GM12878 (cell line): ENCODE data around the gene RAMP2. TPM values are rescaled to one million over a fixed set of nuclear protein-coding genes. Genes with fewer than 3 reads are reported as not detected.

Experiments used
- ASH2L ChIP-seq: fragments of 300-600, 200-600 bp; sonication (generic); IDR thresholded peaks from 2 replicates; pipeline ENCODE4 v1.6.1; 2017; ENCODE audit warnings: low read depth, mild to moderate bottlenecking, borderline replicate concordance
- BACH1 ChIP-seq: fragments of 450-650 bp; IDR thresholded peaks from 2 replicates; pipeline ENCODE4 v1.6.1; 2017; ENCODE audit warnings: mild to moderate bottlenecking, borderline replicate concordance
- BCL11A ChIP-seq: IDR thresholded peaks from 2 replicates; pipeline ENCODE4 v1.6.1; 2011; ENCODE audit warnings: low read depth, low read length
- BHLHE40 ChIP-seq, 2 experiments: fragments of 450-650 bp in 1 of 2; IDR thresholded peaks; 2 replicates each; pipeline ENCODE4 v1.6.1; 2011 to 2017; ENCODE audit warnings: low read depth in 2 of 2, borderline replicate concordance in 1 of 2, improper control_type of control experiment in 1 of 2, low read length in 1 of 2, mild to moderate bottlenecking in 1 of 2
- CBFB ChIP-seq: IDR thresholded peaks from 2 replicates; pipeline ENCODE4 v1.6.1; 2016; ENCODE audit warnings: antibody characterized with exemption, low read depth
- CHD2 ChIP-seq: IDR thresholded peaks from 2 replicates; pipeline ENCODE4 v1.6.1; 2011; ENCODE audit warnings: low read depth, low read length, improper control_type of control experiment, borderline replicate concordance
- EGR1 ChIP-seq, 2 experiments: IDR thresholded peaks; 1 replicate in 1 of 2; 2 replicates in 1 of 2; pipeline ENCODE4 v1.6.1; 2011 to 2012; ENCODE audit warnings: low read depth in 2 of 2, low read length in 2 of 2, borderline replicate concordance in 1 of 2, mild to moderate bottlenecking in 1 of 2, moderate library complexity in 1 of 2
- FOS ChIP-seq: IDR thresholded peaks from 3 replicates; pipeline ENCODE4 v1.6.1; 2011; ENCODE audit warnings: borderline replicate concordance; ENCODE audit not compliant: insufficient read length; ENCODE audit errors: extremely low read depth
- IKZF1 ChIP-seq: fragments of 450-650 bp; conservative IDR thresholded peaks from 2 replicates; pipeline ENCODE4 v1.6.1; 2017; ENCODE audit warnings: antibody characterized with exemption, mild to moderate bottlenecking
- IRF4 ChIP-seq: IDR thresholded peaks from 2 replicates; pipeline ENCODE4 v1.6.1; 2011; ENCODE audit warnings: low read depth, low read length
- NFIC ChIP-seq: IDR thresholded peaks from 2 replicates; pipeline ENCODE4 v1.6.1; 2012; ENCODE audit warnings: low read depth, mild to moderate bottlenecking, inconsistent platforms, low read length, moderate library complexity
- NR2F1 ChIP-seq: fragments of 450-650 bp; conservative IDR thresholded peaks from 2 replicates; pipeline ENCODE4 v1.6.1; 2017; ENCODE audit warnings: mild to moderate bottlenecking
- PAX8 ChIP-seq: fragments of 450-650 bp; IDR thresholded peaks from 2 replicates; pipeline ENCODE4 v1.6.1; 2017; ENCODE audit warnings: mild to moderate bottlenecking, moderate library complexity
- POLR2A ChIP-seq: IDR thresholded peaks from 2 replicates; pipeline ENCODE4 v1.6.1; 2011; ENCODE audit warnings: low read depth, mild to moderate bottlenecking, low read length
- RAD51 ChIP-seq: fragments of 450-650 bp; IDR thresholded peaks from 2 replicates; pipeline ENCODE4 v1.6.1; 2016; ENCODE audit warnings: moderate library complexity, mild to moderate bottlenecking, inconsistent platforms
- SIX5 ChIP-seq: IDR thresholded peaks from 2 replicates; pipeline ENCODE4 v1.6.1; 2011; ENCODE audit warnings: mild to moderate bottlenecking, low read depth, low read length, moderate library complexity; ENCODE audit not compliant: severe bottlenecking
- SMARCA5 ChIP-seq: fragments of 450-650 bp; IDR thresholded peaks from 2 replicates; pipeline ENCODE4 v1.6.1; 2017; ENCODE audit warnings: mild to moderate bottlenecking
- SUPT20H ChIP-seq: IDR thresholded peaks from 2 replicates; pipeline ENCODE4 v1.6.1; 2011; ENCODE audit warnings: low read depth, mild to moderate bottlenecking, low read length, moderate library complexity, borderline replicate concordance; ENCODE audit not compliant: control insufficient read depth
- TBL1XR1 ChIP-seq: IDR thresholded peaks from 2 replicates; pipeline ENCODE4 v1.6.1; 2012; ENCODE audit warnings: low read depth, low read length, improper control_type of control experiment
- TCF12 ChIP-seq: IDR thresholded peaks from 2 replicates; pipeline ENCODE4 v1.6.1; 2011; ENCODE audit warnings: low read depth, mild to moderate bottlenecking, low read length
- ZBED1 ChIP-seq: IDR thresholded peaks from 2 replicates; pipeline ENCODE4 v1.6.1; 2016; ENCODE audit warnings: borderline replicate concordance
- ZNF622 ChIP-seq: fragments of 450-650 bp; IDR thresholded peaks from 2 replicates; pipeline ENCODE4 v1.6.1; 2017; ENCODE audit warnings: mild to moderate bottlenecking, inconsistent platforms
- polyA plus RNA-seq, 11 experiments: library from polyadenylated mRNA; depleted of rRNA in 4 of 11; unstranded in 6 of 11; stranded (reverse) in 5 of 11; fragments of >200 nt; fragmentation: Nextera tagmentation in 4 of 11; fragmentation: Illumina TruSeq in 1 of 11; extraction: Ambion mirVana in 4 of 11; extraction: Trizol in 1 of 11; gene quantifications; 1 replicate in 1 of 11; 2 replicates in 10 of 11; pipeline versions ENCODE4 v1.2.1 to v1.2.3, GENCODE V29; 2011 to 2016; ENCODE audit warnings: inconsistent platforms in 2 of 11, missing spikeins in 2 of 11, low read depth in 1 of 11
- total RNA-seq, 4 experiments: library from RNA; depleted of rRNA in 3 of 4; stranded (reverse); fragments of >200 nt in 3 of 4; fragmentation: Illumina TruSeq in 1 of 4; extraction: Trizol in 1 of 4; gene quantifications; 2 replicates each; pipeline versions ENCODE4 v1.2.1 to v1.2.3, GENCODE V29; 2013 to 2021
- TF ChIP-seq, protein P1 (sequence below): fragments of 450-650 bp; IDR thresholded peaks from 2 replicates; pipeline ENCODE4 v1.6.1; 2017; ENCODE audit warnings: mild to moderate bottlenecking, moderate library complexity
- TF ChIP-seq, protein P2 (sequence below): fragments of 150-350 bp; IDR thresholded peaks from 2 replicates; pipeline ENCODE4 v1.6.1; 2016; ENCODE audit warnings: low read depth, low read length
- TF ChIP-seq, protein P3 (sequence below): IDR thresholded peaks from 2 replicates; pipeline ENCODE4 v1.6.1; 2011; ENCODE audit warnings: borderline replicate concordance, low read depth, mild to moderate bottlenecking, moderate library complexity, mixed read lengths, low read length; ENCODE audit not compliant: insufficient read depth; ENCODE audit errors: extremely low read length

RAMP2 gene
- total and polyA plus RNA-seq, 10 of the 15 experiments (the other 5 are each of a cell fraction or from before 2014, with no cell fraction given), result 0.14 to 0.32 (median 0.21) TPM; not detected in 4

DNA sequence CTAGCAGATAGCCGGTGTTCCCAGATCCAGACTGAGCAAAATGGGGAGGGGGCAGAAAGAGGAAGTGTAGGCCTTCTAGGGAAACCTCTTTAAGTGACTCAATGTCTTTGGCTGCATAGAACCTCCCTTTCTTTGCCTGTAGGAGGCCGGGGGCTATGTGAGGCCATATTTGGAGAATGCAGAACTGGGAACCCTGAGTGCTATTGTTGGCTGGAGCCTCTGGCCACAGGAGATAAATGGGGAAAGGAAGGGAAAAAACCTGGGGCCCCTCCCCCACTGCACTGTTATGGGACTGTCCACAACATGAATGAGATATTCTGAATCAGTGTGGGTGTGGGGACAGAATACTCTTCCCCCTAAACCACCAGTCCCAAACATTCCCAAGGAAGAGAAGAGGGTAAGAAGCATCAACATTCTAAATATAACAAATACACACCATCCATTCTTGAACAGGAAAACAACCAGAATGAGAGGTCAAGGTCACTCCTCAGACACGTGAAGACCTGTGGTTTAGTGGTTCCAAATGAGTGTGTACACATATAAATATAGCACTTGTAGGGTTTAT, 14.6 kb downstream of the RAMP2 start (continued):
- peak; percentile 83 for TF ChIP-seq IKZF1
- TF ChIP-seq TBL1XR1, result peak; percentile 93
- TF ChIP-seq ZBED1, result no peak
- TF ChIP-seq FOS, result no peak
- TF ChIP-seq ZNF622, result no peak
- TF ChIP-seq, protein P1, sequence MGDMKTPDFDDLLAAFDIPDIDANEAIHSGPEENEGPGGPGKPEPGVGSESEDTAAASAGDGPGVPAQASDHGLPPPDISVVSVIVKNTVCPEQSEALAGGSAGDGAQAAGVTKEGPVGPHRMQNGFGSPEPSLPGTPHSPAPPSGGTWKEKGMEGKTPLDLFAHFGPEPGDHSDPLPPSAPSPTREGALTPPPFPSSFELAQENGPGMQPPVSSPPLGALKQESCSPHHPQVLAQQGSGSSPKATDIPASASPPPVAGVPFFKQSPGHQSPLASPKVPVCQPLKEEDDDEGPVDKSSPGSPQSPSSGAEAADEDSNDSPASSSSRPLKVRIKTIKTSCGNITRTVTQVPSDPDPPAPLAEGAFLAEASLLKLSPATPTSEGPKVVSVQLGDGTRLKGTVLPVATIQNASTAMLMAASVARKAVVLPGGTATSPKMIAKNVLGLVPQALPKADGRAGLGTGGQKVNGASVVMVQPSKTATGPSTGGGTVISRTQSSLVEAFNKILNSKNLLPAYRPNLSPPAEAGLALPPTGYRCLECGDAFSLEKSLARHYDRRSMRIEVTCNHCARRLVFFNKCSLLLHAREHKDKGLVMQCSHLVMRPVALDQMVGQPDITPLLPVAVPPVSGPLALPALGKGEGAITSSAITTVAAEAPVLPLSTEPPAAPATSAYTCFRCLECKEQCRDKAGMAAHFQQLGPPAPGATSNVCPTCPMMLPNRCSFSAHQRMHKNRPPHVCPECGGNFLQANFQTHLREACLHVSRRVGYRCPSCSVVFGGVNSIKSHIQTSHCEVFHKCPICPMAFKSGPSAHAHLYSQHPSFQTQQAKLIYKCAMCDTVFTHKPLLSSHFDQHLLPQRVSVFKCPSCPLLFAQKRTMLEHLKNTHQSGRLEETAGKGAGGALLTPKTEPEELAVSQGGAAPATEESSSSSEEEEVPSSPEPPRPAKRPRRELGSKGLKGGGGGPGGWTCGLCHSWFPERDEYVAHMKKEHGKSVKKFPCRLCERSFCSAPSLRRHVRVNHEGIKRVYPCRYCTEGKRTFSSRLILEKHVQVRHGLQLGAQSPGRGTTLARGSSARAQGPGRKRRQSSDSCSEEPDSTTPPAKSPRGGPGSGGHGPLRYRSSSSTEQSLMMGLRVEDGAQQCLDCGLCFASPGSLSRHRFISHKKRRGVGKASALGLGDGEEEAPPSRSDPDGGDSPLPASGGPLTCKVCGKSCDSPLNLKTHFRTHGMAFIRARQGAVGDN, result no peak
- peak; percentile 22; the same call in 1 of the 2 replicates for TF ChIP-seq BACH1
- TF ChIP-seq RAD51, result peak; percentile 18; the same call in 1 of the 2 replicates
- TF ChIP-seq BCL11A, result peak; percentile 60
- no peak for TF ChIP-seq EGR1 (IDR thresholded peaks at IDR 0.05; ENCODE audit: borderline replicate concordance in 1 of 2, low read depth in 2 of 2, low read length in 2 of 2)
- no peak for TF ChIP-seq SIX5
- peak; percentile 79 for TF ChIP-seq NFIC
- TF ChIP-seq IRF4, result peak; percentile 44; the same call in 1 of the 2 replicates
- TF ChIP-seq BHLHE40 (IDR thresholded peaks at IDR 0.05; ENCODE audit: borderline replicate concordance in 1 of 2, low read depth in 2 of 2, low read length in 1 of 2), result peak; percentile 83 to 86; a peak in 3 of 4 replicates
- TF ChIP-seq, protein P2, sequence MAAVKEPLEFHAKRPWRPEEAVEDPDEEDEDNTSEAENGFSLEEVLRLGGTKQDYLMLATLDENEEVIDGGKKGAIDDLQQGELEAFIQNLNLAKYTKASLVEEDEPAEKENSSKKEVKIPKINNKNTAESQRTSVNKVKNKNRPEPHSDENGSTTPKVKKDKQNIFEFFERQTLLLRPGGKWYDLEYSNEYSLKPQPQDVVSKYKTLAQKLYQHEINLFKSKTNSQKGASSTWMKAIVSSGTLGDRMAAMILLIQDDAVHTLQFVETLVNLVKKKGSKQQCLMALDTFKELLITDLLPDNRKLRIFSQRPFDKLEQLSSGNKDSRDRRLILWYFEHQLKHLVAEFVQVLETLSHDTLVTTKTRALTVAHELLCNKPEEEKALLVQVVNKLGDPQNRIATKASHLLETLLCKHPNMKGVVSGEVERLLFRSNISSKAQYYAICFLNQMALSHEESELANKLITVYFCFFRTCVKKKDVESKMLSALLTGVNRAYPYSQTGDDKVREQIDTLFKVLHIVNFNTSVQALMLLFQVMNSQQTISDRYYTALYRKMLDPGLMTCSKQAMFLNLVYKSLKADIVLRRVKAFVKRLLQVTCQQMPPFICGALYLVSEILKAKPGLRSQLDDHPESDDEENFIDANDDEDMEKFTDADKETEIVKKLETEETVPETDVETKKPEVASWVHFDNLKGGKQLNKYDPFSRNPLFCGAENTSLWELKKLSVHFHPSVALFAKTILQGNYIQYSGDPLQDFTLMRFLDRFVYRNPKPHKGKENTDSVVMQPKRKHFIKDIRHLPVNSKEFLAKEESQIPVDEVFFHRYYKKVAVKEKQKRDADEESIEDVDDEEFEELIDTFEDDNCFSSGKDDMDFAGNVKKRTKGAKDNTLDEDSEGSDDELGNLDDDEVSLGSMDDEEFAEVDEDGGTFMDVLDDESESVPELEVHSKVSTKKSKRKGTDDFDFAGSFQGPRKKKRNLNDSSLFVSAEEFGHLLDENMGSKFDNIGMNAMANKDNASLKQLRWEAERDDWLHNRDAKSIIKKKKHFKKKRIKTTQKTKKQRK, result no peak
- no peak for TF ChIP-seq PAX8
- no peak for TF ChIP-seq TCF12
- TF ChIP-seq SUPT20H, result no peak
- peak; percentile 50; the same call in 1 of the 2 replicates for TF ChIP-seq CBFB
- 0 out of 2 replicates have a peak, but pooled peaks have one; percentile 24 for TF ChIP-seq CHD2
- no peak for TF ChIP-seq POLR2A
- TF ChIP-seq NR2F1, result peak; percentile 98
- no peak for TF ChIP-seq SMARCA5
- TF ChIP-seq, protein P3, sequence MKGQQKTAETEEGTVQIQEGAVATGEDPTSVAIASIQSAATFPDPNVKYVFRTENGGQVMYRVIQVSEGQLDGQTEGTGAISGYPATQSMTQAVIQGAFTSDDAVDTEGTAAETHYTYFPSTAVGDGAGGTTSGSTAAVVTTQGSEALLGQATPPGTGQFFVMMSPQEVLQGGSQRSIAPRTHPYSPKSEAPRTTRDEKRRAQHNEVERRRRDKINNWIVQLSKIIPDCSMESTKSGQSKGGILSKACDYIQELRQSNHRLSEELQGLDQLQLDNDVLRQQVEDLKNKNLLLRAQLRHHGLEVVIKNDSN, result no peak
- TF ChIP-seq ASH2L, result no peak
